ENCODE measurements around the gene GRHPR.
A peak's percentile ranks its signal among the peaks of the same experiment; 100 is the strongest.
"Not testable (repeated sequence)": the region's sequence is repeated elsewhere in the genome, so short reads cannot be mapped to it uniquely, and the experiment has no call there.

Gene GRHPR

GRCh38 chr9:37422289-37423104 is at the start of gene GRHPR:
GRHPR (plus strand) TSS chr9:37422696; CDS start chr9:37422751, 55 bp downstream.
- peak; percentile 93 for DNase-seq

GRCh38 chr9:37372839-37373238 is 49.7 kb upstream of the GRHPR start:
- no peak for DNase-seq

- DNase-seq = no peak
Observed at GRCh38 chr9:37373621-37374020, 48.9 kb upstream of the GRHPR start.

GRCh38 chr9:37374892-37375291 is 47.6 kb upstream of the GRHPR start:
- no peak for DNase-seq

- DNase-seq = no peak
Observed at GRCh38 chr9:37377688-37378612, 44.5 kb upstream of the GRHPR start.

GRCh38 chr9:37378613-37379004 is 43.9 kb upstream of the GRHPR start:
- DNase-seq = no peak

GRCh38 chr9:37379835-37380234 is 42.7 kb upstream of the GRHPR start:
- no peak for DNase-seq

- no peak for DNase-seq
Observed at GRCh38 chr9:37380570-37380969, 41.9 kb upstream of the GRHPR start.

GRCh38 chr9:37381094-37381741 is 41.3 kb upstream of the GRHPR start:
- DNase-seq = no peak

- no peak for DNase-seq
Observed at GRCh38 chr9:37382161-37382981, 40.1 kb upstream of the GRHPR start.

- DNase-seq = no peak
Observed at GRCh38 chr9:37382982-37383357, 39.5 kb upstream of the GRHPR start.

- no peak for DNase-seq
Observed at GRCh38 chr9:37383393-37383792, 39.1 kb upstream of the GRHPR start.

- DNase-seq = no peak
Observed at GRCh38 chr9:37383876-37384746, 38.4 kb upstream of the GRHPR start.

GRCh38 chr9:37385286-37385685 is 37.2 kb upstream of the GRHPR start:
- DNase-seq = no peak

- DNase-seq = no peak
Observed at GRCh38 chr9:37386988-37387387, 35.5 kb upstream of the GRHPR start.

- peak; percentile 21 for DNase-seq
Observed at GRCh38 chr9:37390759-37391158, 31.7 kb upstream of the GRHPR start.

- DNase-seq = no peak
Observed at GRCh38 chr9:37392272-37392671, 30.2 kb upstream of the GRHPR start.

- no peak for DNase-seq
Observed at GRCh38 chr9:37395229-37395628, 27.3 kb upstream of the GRHPR start.

GRCh38 chr9:37395663-37396062 is 26.8 kb upstream of the GRHPR start:
- no peak for DNase-seq

GRCh38 chr9:37397948-37398347 is 24.5 kb upstream of the GRHPR start:
- not testable (repeated sequence) for DNase-seq

GRCh38 chr9:37398464-37399025 is 24.0 kb upstream of the GRHPR start:
- DNase-seq = no peak
